ENCODE measurements around the gene TMPRSS6. TPM values are rescaled to one million over a fixed set of nuclear protein-coding genes. Genes with fewer than 3 reads are reported as not detected.

Gene TMPRSS6
- total and polyA plus RNA-seq, 2 donors (not counting 1 experiment from before 2014, with no cell fraction given): not detected

DNA sequence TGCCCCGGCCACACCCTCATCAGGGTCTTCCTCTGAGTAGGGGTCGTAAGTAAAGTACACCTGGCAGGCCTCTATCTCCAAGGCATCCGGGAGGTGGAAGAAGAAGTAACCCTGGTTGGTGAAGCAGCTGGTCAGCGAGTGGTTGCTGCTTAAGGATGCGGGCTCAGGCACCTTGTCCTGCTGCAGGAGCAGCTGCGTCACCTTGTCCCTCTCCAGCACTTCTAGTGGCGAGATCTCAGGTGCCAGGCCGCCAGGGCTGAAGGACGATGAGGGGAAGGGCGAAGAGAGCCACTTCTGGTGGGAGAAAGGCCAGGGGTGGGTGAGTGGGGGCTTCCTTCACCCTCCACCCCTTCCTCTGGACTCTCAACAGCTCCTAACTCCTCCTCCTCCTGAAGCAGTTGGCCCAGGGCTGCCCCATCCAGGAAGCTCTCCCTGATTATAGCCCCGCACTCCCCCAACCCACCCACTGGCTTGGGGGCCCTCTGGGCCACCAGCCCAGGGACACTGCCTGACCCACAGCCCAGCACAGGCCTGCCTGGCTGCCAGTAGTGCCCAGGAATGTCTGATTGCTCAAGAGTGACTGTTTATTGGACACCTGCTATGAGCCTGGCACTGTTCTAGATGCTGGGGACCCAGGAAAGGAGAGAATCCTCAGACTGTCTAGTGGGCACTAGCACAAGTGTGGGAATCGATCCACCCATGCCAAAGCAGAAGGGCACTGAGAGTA, 19.2 kb upstream of the TMPRSS6 start:
- H3K27ac ChIP-seq (ENCODE audit: insufficient read depth, low read length): no peak overlapping the region
- peaks cover 4% of the 10 kb centered on the region for H3K27me3 ChIP-seq (ENCODE audit: control insufficient read depth, insufficient read depth, low read length)
- no peaks in the 10 kb centered on the region for H3K79me2 ChIP-seq (ENCODE audit: control insufficient read depth, insufficient read depth, low read length)
- no peaks in the 10 kb centered on the region for H3K36me3 ChIP-seq (ENCODE audit: control insufficient read depth, insufficient read depth, low read length)
- DNase-seq (ENCODE audit: low read depth in 2 of 2): no peak
- TF ChIP-seq, protein P1, sequence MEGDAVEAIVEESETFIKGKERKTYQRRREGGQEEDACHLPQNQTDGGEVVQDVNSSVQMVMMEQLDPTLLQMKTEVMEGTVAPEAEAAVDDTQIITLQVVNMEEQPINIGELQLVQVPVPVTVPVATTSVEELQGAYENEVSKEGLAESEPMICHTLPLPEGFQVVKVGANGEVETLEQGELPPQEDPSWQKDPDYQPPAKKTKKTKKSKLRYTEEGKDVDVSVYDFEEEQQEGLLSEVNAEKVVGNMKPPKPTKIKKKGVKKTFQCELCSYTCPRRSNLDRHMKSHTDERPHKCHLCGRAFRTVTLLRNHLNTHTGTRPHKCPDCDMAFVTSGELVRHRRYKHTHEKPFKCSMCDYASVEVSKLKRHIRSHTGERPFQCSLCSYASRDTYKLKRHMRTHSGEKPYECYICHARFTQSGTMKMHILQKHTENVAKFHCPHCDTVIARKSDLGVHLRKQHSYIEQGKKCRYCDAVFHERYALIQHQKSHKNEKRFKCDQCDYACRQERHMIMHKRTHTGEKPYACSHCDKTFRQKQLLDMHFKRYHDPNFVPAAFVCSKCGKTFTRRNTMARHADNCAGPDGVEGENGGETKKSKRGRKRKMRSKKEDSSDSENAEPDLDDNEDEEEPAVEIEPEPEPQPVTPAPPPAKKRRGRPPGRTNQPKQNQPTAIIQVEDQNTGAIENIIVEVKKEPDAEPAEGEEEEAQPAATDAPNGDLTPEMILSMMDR (conservative IDR thresholded peaks at IDR 0.05 in 1 of 2, IDR thresholded peaks at IDR 0.05 in 1 of 2; ENCODE audit: low read depth in 1 of 2, low read length in 2 of 2): no peak
- no peak for TF ChIP-seq EZH2 (IDR thresholded peaks at IDR 0.05; ENCODE audit: low read length, missing control alignments)
- H3K4me1 ChIP-seq (ENCODE audit: control insufficient read depth, extremely low read depth, insufficient read depth, low read length): no peaks in the 10 kb centered on the region
- H3K9me3 ChIP-seq (ENCODE audit: control insufficient read depth, insufficient read depth, low read depth, low read length): no peaks in the 10 kb centered on the region
- no peak overlapping the region for H3K4me3 ChIP-seq (replicated peaks in 1 of 4; ENCODE audit: control extremely low read depth in 1 of 4, insufficient read depth in 1 of 4, low read depth in 3 of 4, low read length in 4 of 4)
- no peaks in the 10 kb centered on the region for H4K20me1 ChIP-seq (ENCODE audit: control insufficient read depth, extremely low read depth, insufficient read depth, low read length)
- H3K4me2 ChIP-seq (ENCODE audit: extremely low read depth, insufficient read depth, low read length): no peak overlapping the region
- no peak overlapping the region for H3K9ac ChIP-seq (ENCODE audit: insufficient read depth, low read length)
- no peak overlapping the region for H2AFZ ChIP-seq (ENCODE audit: low read length)

DNA sequence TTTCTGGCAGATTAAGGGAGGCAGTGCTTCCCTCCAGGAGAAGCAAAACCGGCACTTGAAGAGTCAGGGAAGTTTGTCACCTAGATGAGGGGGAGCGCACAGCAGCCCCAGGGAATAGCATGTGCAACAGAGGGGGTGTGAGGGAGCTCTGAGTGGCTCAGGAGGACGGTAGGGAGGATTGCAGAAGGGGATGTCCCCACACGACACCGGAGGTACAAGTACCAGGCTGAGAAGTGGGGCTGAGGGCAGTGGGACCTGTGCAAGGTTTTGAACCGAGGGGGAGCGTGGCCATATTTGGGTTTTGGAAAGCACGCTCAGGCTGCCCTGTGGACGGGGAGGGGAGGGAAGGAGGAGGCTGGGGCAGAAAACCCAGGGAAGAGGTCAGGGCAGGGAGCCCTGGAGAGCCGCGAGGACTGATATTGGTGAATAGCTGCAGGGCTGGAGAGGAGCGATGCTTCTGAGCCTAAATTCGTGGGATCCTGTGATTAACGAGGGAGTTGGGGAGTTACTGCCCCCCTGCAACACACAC, 17.9 kb upstream of the TMPRSS6 start:
- H3K9ac ChIP-seq (ENCODE audit: insufficient read depth, low read length): no peak overlapping the region
- H4K20me1 ChIP-seq (ENCODE audit: control insufficient read depth, extremely low read depth, insufficient read depth, low read length): no peaks in the 10 kb centered on the region
- no peaks in the 10 kb centered on the region for H3K4me1 ChIP-seq (ENCODE audit: control insufficient read depth, extremely low read depth, insufficient read depth, low read length)
- peaks cover 4% of the 10 kb centered on the region for H3K27me3 ChIP-seq (ENCODE audit: control insufficient read depth, insufficient read depth, low read length)
- no peak overlapping the region for H3K4me3 ChIP-seq (replicated peaks in 1 of 4; ENCODE audit: control extremely low read depth in 1 of 4, insufficient read depth in 1 of 4, low read depth in 3 of 4, low read length in 4 of 4)
- H3K27ac ChIP-seq (ENCODE audit: insufficient read depth, low read length): no peak overlapping the region
- H3K36me3 ChIP-seq (ENCODE audit: control insufficient read depth, insufficient read depth, low read length): no peaks in the 10 kb centered on the region
- no peak overlapping the region for H2AFZ ChIP-seq (ENCODE audit: low read length)
- H3K79me2 ChIP-seq (ENCODE audit: control insufficient read depth, insufficient read depth, low read length): no peaks in the 10 kb centered on the region
- no peak for DNase-seq (ENCODE audit: low read depth in 2 of 2)
- TF ChIP-seq, protein P1 (conservative IDR thresholded peaks at IDR 0.05 in 1 of 2, IDR thresholded peaks at IDR 0.05 in 1 of 2; ENCODE audit: low read depth in 1 of 2, low read length in 2 of 2): no peak
- TF ChIP-seq EZH2 (IDR thresholded peaks at IDR 0.05; ENCODE audit: low read length, missing control alignments): no peak
- H3K9me3 ChIP-seq (ENCODE audit: control insufficient read depth, insufficient read depth, low read depth, low read length): no peaks in the 10 kb centered on the region
- no peak overlapping the region for H3K4me2 ChIP-seq (ENCODE audit: extremely low read depth, insufficient read depth, low read length)

DNA sequence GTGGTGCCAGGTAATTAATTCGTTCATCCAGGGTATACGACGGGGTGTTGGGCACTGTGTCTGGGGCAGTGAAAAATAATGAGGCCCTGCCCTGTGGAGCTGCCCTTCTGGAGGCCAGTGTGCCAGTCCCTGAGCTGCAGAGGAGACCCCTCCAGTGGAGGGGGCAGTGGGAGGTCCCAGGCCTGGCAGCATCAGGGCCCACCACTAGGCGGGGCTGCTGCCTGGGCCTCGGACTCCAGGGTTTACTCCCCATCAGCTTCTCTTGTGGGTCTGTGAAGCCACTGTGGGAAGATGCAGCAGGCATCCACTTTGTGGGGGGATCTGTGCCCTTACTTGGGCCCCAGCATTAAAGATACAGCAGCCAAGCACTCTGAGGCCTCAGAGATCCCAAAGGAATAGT, 17.4 kb upstream of the TMPRSS6 start:
- no peaks in the 10 kb centered on the region for H3K79me2 ChIP-seq (ENCODE audit: control insufficient read depth, insufficient read depth, low read length)
- no peak overlapping the region for H3K4me2 ChIP-seq (ENCODE audit: extremely low read depth, insufficient read depth, low read length)
- H3K36me3 ChIP-seq (ENCODE audit: control insufficient read depth, insufficient read depth, low read length): no peaks in the 10 kb centered on the region
- no peak overlapping the region for H3K27ac ChIP-seq (ENCODE audit: insufficient read depth, low read length)
- DNase-seq (ENCODE audit: low read depth in 2 of 2): no peak
- H4K20me1 ChIP-seq (ENCODE audit: control insufficient read depth, extremely low read depth, insufficient read depth, low read length): no peaks in the 10 kb centered on the region
- TF ChIP-seq, protein P1 (conservative IDR thresholded peaks at IDR 0.05 in 1 of 2, IDR thresholded peaks at IDR 0.05 in 1 of 2; ENCODE audit: low read depth in 1 of 2, low read length in 2 of 2): peak in 1 of 2 donors; percentile 8
- no peak for TF ChIP-seq EZH2 (IDR thresholded peaks at IDR 0.05; ENCODE audit: low read length, missing control alignments)
- no peak overlapping the region for H2AFZ ChIP-seq (ENCODE audit: low read length)
- H3K9ac ChIP-seq (ENCODE audit: insufficient read depth, low read length): no peak overlapping the region
- H3K9me3 ChIP-seq (ENCODE audit: control insufficient read depth, insufficient read depth, low read depth, low read length): no peaks in the 10 kb centered on the region
- peaks cover 7% of the 10 kb centered on the region for H3K27me3 ChIP-seq (ENCODE audit: control insufficient read depth, insufficient read depth, low read length)
- H3K4me3 ChIP-seq (replicated peaks in 1 of 4; ENCODE audit: control extremely low read depth in 1 of 4, insufficient read depth in 1 of 4, low read depth in 3 of 4, low read length in 4 of 4): no peak overlapping the region
- H3K4me1 ChIP-seq (ENCODE audit: control insufficient read depth, extremely low read depth, insufficient read depth, low read length): no peaks in the 10 kb centered on the region
